T1000 (cell line): ENCODE data around the gene MDC1.
"Not testable (repeated sequence)": the region's sequence is repeated elsewhere in the genome, so short reads cannot be mapped to it uniquely, and the experiment has no call there.

Experiments used
- DNase-seq: peaks from one replicate; lab custom pipeline; 2025; ENCODE audit warnings: mixed read lengths; lab: John Stamatoyannopoulos, UW

MDC1 gene

DNA sequence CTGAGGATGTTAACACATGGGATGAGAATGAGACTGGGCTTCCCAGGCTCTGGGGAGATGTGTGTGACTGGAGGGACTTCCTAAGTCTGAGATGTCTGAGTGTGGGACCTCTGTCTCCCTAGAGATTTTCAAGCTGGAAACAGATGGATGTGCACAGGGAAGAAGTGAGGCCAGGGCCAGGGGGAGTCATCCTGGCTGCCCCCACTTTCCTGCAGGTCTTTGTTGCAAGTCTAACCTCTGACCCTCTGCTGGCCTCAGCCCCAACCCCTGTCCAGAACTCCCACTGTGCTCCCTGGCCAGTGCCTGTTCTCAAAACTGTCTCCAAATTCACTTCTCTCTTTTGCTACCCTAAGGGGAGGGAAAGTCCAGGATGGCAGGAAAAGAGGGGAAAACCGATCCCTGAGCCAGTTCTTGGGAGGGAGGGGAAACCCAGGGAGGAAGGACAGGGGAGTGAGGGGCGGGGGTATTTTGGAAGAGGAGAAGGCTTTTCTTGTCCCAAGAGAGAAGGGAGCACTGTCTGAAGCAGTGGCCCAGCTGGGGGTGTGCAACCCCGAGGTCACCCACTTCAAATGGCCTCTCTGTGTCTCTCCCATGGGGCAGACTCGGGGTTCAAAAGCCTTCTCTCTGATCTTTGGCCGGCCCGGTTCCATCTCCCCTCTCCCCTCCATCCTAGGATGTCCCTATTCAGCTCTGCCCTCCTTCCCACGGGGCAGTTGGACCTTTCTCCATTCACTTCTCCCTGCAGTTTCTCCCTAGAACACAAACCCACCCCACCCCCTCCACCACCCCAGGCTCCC, 33.7 kb downstream of the MDC1 start:
- DNase-seq = no peak

DNA sequence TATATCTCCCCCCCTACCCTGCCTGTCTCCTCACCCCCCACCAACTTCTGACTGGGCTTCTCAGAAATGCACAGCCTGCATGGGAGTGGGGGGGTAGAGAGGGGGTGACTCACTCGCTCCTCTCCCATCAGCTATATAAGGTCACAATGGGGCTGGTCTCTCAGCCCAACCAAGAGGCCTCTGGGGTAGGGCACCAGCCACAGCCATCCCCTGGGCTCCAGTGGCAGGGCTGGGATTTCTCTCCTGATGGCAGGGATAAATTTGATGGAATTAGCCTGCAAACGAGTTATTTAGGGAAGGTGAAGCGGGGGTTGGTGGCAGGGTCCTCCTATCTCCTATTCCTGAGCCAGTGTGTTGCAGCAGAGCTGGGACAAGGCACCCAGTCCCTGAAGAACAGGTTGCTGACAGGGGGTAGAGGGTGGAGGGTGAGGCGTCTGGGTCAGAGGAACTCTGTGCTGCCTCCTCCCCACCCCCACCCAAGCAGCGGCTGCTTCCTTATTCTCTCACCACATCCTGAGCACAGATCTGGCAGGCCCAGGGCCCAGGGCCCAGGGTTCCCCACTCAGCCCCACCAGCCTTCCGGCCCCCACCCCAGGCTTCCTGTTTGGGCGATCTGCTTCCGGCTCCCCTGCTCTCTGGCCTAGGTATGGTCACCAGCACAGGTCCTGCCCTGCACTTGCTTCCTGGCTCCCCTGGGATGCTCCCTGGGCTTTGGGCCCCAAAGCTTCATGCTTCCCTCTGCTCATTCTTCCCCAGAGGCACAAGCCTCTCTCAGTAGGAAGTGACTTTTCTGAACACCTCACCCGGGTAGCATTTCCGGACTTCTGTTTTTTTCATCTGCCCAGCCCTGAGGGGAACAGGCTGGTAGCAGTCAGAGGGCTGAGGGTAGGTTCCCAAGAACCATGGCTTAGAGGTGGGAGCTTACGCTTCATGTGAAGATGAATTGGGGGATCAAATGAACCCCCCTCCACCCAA, 34.7 kb downstream of the MDC1 start:
- DNase-seq = peak; percentile 58

DNA sequence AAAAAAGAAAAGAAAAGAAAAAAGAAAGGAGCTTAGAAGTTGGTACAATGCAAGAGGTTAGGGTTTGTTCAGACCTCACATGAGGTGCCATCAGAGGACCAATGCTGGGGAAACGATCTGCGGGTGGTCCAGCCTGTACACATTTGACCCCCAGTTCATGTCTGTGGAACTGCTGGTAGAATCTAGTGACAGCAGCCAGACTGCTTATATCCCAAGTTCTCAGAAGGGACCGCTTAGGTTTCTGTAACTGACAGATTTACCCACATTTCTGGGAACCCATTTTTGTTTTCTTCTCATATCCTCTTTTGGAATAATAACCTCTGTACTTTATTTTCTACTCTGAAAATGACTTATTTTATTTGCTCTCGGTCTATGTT, 35.3 kb downstream of the MDC1 start:
- no peak for DNase-seq

DNA sequence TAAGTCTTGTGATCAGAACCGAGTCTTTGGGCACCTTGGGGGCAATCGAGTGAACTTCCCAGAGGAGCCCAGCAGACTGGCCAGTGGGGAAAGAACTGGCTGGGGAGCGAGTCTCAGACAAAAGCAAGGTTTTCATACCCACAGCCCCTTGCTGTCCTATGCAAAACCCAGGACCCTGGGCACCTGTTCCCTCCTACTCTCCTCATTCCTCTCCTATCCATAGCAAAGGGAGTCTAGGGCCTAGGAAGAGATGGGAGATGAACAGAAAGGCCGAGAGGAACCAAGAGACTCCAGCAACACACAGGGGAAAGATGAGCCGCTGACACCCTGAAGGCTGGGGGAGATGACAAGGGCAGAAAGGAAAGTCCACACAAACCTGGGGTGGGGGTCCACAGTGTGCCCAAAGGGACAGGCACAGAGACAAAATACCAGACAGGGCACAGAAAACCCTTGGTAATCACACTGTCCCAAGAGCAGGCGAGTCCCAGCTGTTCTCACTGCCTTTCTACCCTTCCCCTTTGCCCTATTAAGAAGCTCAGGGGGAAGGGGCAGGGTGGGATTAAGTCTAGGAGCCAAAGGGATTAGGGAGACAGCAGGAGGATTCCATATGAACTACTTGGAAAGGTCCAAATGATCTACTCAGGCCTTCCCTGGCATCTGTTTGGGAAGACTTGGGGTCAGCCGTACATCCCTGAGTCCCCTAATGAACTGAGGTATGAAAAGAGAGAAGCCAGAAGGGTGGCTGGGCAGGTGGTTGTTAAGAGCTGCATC, 37.1 kb downstream of the MDC1 start:
- no peak for DNase-seq

DNA sequence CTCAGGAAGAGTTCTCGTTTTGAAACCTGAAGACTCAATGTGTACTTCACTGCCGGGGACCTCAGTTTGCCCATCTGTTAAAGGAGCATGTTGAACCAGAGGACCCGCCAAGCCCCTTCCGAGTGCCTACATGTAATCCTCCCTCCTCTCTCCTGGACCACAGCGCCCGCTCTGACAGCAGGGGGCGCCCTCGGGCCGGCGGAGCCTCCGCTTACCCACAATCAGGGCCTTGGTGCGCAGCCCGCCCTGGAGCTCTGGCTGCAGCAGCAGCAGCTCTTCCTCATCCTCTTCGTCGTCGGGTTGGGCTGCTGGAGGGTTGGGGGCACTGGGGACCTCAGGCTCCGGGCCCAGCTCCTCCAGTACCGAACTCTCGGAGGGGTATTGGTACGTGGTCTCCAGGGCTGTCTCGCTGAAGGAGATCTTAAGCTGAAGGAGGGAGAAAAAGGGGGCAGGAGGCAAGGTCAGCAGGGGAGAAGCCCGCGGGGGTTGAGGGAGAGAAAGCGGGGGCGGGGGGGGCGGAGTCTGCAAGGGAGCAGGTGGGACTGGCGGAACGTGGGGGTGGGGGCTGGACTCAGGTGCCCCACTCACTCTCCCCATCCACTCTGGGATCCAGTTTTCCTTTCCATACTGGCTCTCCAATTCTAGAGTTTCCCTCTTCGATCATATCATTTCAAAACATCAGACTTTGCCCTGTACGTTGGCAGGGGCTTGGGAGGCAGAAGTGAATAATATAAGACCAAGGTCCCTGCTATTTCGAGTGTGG, 37.9 kb downstream of the MDC1 start:
- DNase-seq = peak; percentile 80

DNA sequence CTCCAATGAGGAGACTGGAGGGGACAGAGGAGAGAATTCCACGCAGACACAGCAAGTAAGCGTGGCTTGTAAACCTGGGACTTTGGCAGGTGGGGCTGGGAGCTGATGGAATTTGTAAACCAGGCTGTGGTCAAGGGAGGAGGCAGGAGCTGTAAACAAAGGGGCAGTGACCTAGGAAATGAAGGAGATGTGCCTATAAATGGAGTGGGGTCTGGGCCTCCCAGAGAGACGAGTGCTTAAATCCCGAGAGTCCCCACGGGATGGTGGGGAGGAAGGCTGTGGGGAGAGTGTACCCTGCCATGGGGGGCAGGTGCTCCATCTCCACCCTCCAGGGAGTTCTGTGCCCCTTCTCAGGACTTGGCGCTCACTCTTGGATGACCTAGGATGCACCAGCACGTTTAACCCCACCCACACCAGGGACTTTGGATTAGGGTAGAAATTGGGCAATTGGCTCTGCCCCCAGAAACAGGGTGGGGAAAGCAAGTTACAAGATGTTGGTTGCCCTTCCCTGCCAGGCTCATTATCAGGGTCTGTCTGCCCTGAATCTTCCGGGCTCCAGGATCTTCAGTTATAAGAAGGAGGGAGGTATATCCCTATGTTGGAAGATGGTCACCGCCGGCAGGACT, 40.3 kb downstream of the MDC1 start:
- no peak for DNase-seq

DNA sequence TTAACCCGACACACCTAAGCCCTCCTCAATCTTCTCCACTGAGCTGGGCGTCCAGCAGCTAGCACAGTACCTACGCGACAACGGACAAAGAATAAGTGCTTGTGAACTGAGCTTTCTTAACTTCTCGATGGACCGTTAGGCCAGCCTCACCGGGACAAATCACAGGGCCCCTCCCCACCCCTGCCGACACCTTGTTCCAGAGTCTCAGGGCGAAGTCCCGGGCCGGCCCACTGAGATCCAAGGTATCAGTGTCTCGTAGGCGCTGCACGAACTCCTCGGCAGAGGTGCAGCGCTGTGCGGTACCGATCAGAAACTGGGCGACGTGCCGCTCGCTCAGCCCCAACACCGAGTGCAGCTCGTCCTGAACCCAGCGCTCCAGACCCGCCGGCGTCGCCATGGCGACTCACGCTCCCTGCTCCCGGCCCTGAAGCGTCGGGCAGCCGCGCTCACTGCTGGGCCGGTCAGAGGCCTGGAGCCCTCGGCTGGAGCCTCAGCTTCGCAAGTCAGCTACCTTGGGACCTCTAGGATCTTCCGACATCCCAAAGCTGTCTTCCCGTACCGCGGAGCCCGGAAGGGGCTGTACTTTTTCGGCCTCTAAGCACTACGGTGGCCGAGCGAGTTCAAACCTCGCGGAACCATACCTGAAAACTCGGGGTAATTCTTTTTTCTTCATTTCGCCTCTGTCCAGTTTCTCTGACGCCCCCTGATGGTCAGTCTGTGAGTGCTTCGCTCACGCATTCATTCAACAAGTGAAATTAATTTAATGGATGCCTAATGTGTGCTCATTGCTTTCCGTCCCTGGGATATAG, 44.4 kb downstream of the MDC1 start, which contains the start of gene DHX16:
DHX16 (minus strand) TSS at position 562 of the 809 bp plus-strand sequence; CDS start at position 397, 165 bp downstream.
- peak; percentile 91 for DNase-seq

DNA sequence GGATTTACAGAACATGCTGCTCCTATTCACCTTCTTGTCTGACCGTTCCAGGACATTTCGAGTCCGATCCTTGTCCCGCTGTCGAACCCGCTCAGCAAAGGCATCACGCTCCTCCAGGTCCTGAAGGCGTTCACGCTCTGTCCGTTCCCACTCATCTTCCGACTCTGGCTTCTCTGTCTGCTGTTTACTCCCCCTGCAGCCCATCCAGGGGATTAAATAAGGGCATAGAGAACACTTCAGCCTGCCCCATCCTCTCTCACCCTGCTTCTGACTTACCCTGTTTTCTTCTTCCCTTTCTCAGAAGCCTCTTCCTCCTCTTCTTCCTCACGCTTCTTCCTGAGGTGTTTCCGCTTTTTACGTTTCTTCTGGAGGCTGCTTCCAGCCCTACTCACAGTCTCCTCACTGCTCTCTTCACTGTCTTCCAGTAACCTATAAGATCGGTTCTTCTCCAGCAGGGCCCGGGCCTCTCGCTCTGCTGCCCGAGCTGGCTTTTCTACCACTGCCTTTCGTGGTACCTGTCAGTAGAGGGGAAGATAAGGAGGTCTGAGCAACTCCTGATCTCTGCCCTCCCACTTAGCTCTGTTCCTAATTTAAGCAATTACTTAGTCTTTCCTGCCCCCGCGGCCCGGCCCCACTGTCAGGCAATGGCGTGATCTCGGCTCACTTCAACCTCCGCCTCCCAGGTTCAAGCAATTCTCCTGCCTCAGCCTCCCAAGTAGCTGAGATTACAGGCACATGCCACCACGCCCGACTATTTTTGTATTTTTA, 46.1 kb downstream of the MDC1 start:
- no peak for DNase-seq

DNA sequence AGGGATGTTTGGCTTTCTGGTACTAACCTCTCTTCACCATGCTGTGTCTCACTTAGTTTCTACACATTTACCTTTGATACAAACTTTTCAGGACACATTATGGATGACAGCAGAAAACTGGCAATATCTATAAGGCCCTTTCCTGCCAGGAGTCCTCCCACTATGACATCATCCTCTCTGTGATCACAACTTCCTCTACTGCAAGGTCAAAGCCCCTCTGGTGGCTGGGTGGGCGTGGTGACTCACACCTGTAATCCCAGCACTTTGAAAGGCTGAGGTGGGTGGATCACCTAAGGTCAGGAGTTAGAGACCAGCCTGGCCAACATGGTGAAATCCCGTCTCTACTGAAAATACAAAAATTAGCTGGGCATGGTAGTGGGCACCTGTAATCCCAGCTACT, 50.8 kb downstream of the MDC1 start:
- DNase-seq = not testable (repeated sequence)

DNA sequence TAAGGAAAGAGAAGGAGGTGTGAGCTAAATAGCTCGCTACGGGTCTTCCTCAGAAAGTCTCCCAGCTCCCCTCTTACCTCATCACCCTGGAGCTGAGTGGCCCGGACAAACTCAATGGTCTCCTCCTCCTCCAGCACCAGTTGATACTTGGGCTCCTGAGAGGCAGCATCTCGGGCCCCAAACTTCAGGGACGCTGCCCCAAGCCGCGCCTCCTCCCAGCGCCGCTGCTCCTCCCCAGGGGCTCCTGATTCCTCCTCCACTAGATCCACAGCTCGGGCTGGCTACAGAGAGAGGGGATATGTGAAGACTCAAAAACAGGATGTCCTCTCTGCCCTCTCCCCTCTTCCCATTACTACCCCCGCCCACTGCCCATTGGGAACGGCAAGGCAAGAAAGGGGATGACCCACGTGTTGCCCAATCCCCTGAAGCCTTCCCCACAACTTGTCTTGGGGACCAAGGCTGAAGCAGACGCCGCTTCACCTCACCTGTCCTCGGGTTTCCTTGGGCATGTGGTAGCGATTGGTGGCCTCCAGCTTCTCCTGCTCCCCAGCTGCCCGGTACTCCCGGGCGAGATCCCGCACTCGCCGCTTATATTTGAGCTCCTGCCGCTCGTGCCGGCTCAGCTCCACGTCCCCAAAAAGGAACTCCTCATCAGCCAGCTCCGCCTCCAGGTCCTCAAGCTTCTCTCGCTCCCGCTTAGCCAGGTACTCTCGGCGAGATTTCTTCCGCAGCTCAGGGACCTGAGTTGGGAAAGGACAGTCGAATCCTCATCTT, 51.9 kb downstream of the MDC1 start:
- DNase-seq = no peak

DNA sequence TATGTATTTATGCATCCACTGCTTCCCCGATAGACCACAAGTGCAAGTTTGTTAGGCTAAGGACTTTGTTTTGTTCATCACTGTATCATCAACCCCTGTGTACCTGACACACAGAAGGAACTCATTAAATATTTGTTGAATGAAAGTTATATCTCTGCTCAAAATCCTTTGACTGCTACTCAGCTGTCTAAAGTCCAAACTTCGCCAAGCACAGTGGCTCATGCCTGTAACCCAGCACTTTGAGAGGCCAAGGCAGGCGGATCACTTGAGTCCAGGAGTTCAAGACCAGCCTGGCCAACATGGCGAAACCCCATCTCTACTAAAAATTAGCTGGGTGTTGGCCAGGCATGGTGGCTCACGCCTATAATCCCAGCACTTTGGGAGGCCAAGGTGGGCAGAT, 59.2 kb downstream of the MDC1 start:
- DNase-seq = not testable (repeated sequence)

DNA sequence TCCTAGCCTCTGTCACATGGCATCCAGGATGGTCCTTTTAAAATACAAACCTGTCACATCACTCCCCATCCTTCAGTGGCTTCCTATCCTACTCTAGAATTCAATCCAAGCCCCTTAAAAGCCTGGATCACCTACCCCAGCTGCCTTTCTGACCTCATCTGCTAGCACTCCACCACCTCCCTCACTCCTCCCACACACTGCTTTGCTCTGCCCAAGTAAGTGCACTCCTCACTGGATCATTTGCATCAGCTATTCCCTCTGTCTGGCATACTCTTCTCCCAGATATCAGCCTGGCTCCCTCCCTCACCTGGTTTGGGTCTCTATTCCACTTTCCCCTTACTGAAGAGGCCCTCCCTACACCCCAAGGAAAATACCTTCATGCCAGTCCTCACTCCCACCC, 59.6 kb downstream of the MDC1 start:
- no peak for DNase-seq

DNA sequence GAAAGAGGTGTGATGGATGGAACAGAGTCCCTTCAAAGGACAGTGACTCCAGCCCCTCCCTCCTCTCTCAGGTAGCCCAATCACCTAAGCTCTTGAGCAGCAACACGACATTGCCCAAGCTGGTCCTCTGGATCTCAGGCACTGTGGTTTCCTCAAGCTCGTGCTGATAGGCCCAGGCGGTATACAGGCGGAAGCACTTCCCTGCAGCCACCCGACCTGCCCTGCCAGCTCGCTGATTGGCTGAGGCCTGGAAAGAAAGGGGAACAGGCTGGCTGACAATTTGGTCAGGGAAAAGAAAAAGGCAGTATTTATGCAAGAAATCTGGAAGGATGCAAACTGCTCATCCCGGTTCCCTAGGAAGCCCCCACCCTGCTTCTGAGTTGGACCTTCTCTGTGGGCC, 60.6 kb downstream of the MDC1 start:
- no peak for DNase-seq

DNA sequence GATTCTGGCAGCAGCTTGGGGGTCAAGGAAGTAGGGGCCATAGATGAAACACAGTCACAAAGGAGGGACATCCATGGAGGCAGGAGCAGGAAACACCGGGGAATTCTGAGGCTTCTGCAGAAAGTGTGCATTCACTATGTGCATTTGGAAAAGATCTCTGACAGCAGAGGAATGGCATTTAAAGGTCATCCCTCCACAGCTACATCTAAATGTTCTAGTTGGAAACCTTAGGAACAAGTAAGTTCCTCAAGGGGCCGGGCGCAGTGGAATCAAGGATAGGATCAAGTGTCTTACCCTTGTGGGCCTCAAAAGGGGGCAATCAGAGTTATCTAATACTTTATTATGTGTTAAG, 61.4 kb downstream of the MDC1 start:
- no peak for DNase-seq

DNA sequence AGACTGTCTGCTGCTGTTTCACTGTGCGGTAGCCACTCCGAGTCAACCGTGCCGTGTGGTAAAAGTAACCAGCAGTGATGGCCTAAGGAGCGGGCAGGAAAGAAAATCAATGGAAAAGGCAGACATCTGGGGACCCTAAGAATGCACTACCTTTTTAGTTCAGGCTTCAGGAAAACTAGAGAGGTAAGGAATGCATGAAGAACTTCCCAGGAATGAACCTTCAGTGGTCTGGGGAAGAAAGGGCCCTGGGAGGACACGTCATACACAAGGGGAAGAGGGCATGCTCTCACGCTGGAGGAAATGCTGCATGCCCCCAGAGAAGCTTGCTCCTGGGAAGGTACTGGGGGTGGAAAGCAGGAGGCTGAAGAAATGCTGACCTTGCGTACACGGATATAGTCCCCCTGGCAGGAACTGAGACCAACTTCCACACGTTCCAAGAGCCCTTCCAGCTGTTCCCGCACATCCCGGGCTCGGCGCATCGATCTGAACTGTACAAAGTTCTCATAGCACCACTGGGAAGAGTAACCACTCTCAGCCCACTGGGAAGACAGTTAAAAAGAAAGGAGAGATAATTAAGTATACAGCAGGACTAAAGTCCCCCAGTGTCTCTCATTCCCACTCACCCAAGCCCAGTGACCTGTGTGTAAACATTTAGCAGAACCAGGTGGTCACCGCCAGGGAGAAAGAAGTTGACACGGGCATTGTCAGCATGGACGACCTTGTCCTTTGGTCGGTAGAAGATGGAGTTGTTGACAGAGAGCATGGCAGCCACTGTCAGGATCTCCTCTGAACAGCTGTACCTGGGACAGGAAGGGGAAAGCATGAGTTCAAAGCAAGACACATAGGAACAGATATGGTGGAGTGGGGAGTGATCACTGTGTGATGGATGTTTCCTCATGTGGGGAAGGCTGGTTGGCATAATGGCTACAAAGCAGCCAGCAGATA, 62.0 kb downstream of the MDC1 start:
- DNase-seq = no peak

DNA sequence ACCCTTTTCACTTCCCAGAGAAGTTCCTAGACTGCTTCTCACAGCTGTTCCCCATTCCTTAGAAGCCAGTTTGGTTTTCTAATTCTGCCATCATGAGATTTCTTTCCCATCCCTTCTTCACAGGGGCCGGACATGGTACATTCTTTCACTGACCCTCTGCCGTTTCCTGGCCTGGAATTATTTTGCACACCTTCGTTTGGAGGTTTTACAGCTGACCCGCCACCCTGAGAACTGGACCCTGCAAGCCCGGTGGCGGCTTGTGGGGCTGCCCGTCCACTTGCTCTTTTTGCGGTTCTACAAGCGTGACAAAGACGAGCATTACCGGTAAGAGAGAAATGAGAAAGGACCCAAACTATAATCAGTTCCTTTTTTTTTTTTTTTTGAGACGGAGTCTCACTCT, 65.9 kb downstream of the MDC1 start:
- no peak for DNase-seq
